RWPE2 (cell line): ENCODE data around the gene ZGLP1.

Source experiments
- ATAC-seq: fragments of 200-7000 bp; cut with Tn5 transposase; 3 replicates; pipeline ENCODE4 v1.9.1; 2021; ENCODE audit warnings: low read depth
- DNase-seq: peaks from one replicate; pipeline ENCODE4 v3.0.0-alpha.2; 2020; ENCODE audit warnings: low spot score
- H3K27ac ChIP-seq: fragments of 450-650 bp; 2 replicates; pipeline ENCODE4 v1.5.1; 2017; ENCODE audit warnings: mild to moderate bottlenecking; ENCODE audit not compliant: poor library complexity, severe bottlenecking
- H3K27me3 ChIP-seq: fragments of 250-450 bp; sonication (Bioruptor Pico); 2 replicates; pipeline ENCODE4 v1.5.1; 2021; ENCODE audit warnings: mild to moderate bottlenecking, moderate library complexity; ENCODE audit not compliant: insufficient read depth, poor library complexity, severe bottlenecking
- H3K36me3 ChIP-seq: fragments of 250-450 bp; sonication (Bioruptor Pico); 2 replicates; pipeline ENCODE4 v1.5.1; 2020; ENCODE audit warnings: low read depth, mild to moderate bottlenecking, moderate library complexity
- H3K4me1 ChIP-seq: fragments of 250-450 bp; sonication (Bioruptor Pico); 2 replicates; pipeline ENCODE4 v1.5.1; 2021; ENCODE audit warnings: mild to moderate bottlenecking, moderate library complexity; ENCODE audit not compliant: insufficient read depth, poor library complexity, severe bottlenecking
- H3K4me3 ChIP-seq: fragments of 250-450 bp; sonication (Bioruptor Pico); 2 replicates; pipeline ENCODE4 v1.5.1; 2021; ENCODE audit warnings: mild to moderate bottlenecking, moderate library complexity; ENCODE audit not compliant: severe bottlenecking
- H3K9me3 ChIP-seq: fragments of 250-450 bp; sonication (Bioruptor Pico); 2 replicates; pipeline ENCODE4 v1.5.1; 2021; ENCODE audit warnings: mild to moderate bottlenecking, moderate library complexity; ENCODE audit not compliant: severe bottlenecking
- TF ChIP-seq, protein P1 (sequence below): fragments of 450-650 bp; IDR thresholded peaks from one replicate; pipeline ENCODE4 v1.5.1; 2017; ENCODE audit warnings: mild to moderate bottlenecking, moderate library complexity; ENCODE audit not compliant: poor library complexity, severe bottlenecking

ZGLP1 gene

DNA sequence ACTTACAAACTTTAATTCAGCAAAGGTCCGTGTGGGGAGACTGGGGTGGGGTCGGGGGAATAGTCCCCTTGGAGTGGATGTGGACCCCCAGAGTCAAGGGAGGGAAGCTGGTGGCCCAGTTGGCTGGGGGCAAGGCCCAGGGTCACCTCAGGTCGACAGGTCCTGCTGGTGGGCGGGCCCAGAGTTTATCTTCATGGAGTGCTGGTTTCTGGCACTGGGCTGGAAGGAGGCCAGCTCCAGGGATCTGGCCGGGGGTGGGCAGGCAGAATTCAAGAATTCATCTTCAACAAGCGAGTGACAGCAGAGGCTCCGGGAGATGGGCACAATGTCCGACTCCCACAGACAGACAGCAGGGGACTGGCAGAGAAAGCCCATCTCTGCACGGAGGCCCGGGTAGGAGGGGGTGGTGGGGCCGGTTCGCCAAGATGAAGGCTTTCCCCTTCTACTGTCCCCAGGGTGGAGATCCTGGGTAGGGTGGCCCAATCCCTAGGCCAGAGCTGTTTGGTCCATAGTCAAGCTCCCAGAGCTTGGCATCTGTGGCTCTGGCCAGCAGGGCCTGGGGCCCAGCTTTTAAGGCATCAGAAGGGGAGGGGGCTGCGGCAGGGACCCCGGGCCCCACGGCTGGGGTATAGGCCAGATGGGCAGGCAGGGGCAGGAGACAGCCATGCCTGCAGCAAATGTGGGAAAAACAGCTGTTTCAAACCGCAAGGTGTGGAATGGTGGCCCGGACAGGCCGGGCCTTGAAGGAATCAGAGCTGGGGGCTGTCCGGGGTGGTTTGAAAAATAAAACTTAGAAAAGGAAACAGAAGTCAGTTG, 6.8 kb upstream of the ZGLP1 start:
- Histone ChIP-seq H3K4me3 (peak overlapping the region; percentile 53), H3K27ac (peak overlapping the region; percentile 43), H3K27me3 (no peaks in the 10 kb centered on the region), H3K9me3 (no peaks in the 10 kb centered on the region), H3K4me1 (no peaks in the 10 kb centered on the region), H3K36me3 (peaks cover 36% of the 10 kb centered on the region)
- TF ChIP-seq, protein P1, sequence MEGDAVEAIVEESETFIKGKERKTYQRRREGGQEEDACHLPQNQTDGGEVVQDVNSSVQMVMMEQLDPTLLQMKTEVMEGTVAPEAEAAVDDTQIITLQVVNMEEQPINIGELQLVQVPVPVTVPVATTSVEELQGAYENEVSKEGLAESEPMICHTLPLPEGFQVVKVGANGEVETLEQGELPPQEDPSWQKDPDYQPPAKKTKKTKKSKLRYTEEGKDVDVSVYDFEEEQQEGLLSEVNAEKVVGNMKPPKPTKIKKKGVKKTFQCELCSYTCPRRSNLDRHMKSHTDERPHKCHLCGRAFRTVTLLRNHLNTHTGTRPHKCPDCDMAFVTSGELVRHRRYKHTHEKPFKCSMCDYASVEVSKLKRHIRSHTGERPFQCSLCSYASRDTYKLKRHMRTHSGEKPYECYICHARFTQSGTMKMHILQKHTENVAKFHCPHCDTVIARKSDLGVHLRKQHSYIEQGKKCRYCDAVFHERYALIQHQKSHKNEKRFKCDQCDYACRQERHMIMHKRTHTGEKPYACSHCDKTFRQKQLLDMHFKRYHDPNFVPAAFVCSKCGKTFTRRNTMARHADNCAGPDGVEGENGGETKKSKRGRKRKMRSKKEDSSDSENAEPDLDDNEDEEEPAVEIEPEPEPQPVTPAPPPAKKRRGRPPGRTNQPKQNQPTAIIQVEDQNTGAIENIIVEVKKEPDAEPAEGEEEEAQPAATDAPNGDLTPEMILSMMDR = no peak
- ATAC-seq = no peak
- peak; percentile 40 for DNase-seq

DNA sequence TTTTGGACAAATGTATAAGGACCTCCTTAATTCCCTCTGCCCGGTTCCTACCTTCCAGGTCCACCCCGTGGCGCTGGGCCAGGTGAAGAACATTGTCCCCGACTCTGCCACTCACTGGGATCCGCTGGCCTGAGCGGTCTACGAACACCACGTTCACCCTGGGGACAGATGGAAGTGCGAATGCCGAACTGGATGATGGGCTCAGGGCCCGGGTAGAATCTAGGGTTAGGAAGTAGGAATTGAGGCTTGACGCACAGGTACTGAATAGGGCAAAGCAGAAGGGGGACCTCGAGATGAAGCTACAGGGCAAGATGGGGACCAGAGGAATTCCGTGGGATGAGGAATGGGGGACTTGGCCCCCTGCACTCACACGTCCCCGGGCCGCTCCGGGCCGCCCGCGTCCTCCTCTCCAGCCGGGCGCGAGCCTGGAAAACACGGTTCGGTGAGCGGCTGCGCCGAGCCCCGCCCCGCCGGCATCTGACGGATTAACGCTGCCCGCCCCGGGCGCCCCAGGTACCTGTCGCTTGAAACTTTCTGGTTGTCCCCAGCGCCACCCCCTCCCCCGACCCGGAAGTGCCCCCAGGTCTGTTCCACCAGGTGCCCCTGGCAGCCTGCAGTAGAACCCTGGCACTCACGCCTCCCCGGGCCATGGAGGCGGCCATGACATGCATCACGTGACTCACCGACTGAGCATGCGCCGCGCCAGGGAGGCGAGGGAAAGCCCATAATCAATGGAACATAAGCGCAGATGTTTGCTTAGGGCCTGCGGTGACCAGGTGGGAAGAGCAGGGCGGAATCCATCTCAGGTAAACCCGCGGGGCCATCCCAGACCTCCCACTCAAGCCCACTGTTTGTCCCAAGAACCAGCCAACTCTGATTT, 6.0 kb upstream of the ZGLP1 start, which contains the start of gene FDX2:
Gene FDX2, minus strand, starts transcription at position 681 of the 880 bp plus-strand sequence. Its CDS starts 19 bp downstream, at position 662.
- peaks cover 33% of the 10 kb centered on the region for H3K36me3 ChIP-seq
- H3K9me3 ChIP-seq = no peaks in the 10 kb centered on the region
- H3K4me1 ChIP-seq = no peaks in the 10 kb centered on the region
- TF ChIP-seq, protein P1 = no peak
- peak; percentile 83 for DNase-seq
- peak within 1 kb of the TSS; percentile 53 for H3K4me3 ChIP-seq
- H3K27ac ChIP-seq = peak within 1 kb of the TSS; percentile 43
- ATAC-seq = peak; percentile 81
- H3K27me3 ChIP-seq = no peaks in the 10 kb centered on the region

DNA sequence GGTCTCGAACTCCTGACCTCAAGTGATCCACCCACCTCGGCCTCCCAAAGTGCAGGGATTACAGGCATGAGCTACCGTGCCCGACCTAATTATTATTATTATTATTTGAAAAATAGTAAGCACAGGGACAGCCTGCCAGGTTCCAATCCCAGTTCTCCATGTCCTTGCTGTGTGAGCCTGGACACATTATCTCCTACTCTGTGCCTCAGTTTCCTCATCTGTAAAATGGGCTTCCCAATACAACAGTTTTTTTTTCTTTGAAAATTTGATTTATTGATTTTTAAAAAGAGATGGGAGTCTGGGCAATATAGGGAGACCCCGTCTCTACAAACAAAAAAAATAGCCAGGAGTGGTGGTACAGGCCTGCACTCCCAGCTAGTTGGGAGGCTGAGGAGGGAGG, 3.3 kb downstream of the ZGLP1 start:
- ATAC-seq = no peak
- Histone ChIP-seq H3K27ac (no peak overlapping the region), H3K4me1 (peaks cover 14% of the 10 kb centered on the region)

DNA sequence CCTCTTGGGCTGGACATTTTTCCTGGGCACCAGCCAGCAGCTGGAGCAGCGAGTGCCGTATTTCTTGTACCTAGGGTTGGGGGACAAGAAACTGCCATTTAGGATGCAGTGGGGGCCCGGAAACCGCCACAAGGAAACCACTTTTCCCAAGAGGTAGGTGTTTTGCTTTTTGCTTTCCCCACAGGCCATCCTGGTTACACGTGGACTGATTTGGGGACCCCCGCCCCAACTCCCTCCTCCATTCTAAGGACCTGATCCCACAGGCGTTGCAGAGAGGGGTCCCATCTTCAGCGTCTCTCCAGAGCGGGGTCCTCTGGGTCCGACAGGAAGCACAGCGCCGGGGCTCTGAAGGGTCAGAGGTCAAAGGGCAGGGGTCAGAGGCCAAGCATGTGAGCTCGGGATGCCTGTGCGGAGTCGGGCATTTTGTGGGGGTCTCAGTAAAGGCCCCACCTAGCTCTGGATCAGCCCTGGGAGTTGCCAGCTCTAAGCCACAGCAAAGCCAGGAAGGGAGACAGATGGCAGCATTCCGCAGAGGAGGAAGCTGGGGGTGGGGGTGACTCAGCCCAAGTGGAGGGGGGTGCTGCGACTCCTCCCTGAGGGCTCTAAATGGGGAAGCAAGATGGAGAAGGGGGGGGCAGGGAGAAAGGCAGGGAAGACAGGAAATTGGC, 4.3 kb downstream of the ZGLP1 start:
- DNase-seq (peak; percentile 69), ATAC-seq (0 out of 3 replicates have a peak, but pooled peaks have one; percentile 44)
- no peaks in the 10 kb centered on the region for H3K9me3 ChIP-seq
- TF ChIP-seq, protein P1 = no peak
- H3K4me3 ChIP-seq = no peak overlapping the region
- no peak overlapping the region for H3K27ac ChIP-seq
- H3K4me1 ChIP-seq = peaks cover 14% of the 10 kb centered on the region
- no peaks in the 10 kb centered on the region for H3K27me3 ChIP-seq
- H3K36me3 ChIP-seq = 0 out of 2 replicates have a peak, but pooled peaks cover 5% of the 10 kb centered on the region

More for the DNA sequence above, 3.3 kb downstream of the ZGLP1 start:
- H3K9me3 ChIP-seq = no peaks in the 10 kb centered on the region
- no peaks in the 10 kb centered on the region for H3K27me3 ChIP-seq
- H3K4me3 ChIP-seq = no peak overlapping the region
- H3K36me3 ChIP-seq = 0 out of 2 replicates have a peak, but pooled peaks cover 5% of the 10 kb centered on the region
- DNase-seq = no peak
- TF ChIP-seq, protein P1 = no peak
